ENCODE data around the gene ANKRD13A.
A peak's percentile ranks its signal among the peaks of the same experiment; 100 is the strongest.
"Not testable (repeated sequence)": the region's sequence is repeated elsewhere in the genome, so short reads cannot be mapped to it uniquely, and the experiment has no call there.

The ANKRD13A gene

GRCh38 chr12:109986236-109986635 lies 13.0 kb upstream of the ANKRD13A start:
- DNase-seq, result not testable (repeated sequence)

DNA sequence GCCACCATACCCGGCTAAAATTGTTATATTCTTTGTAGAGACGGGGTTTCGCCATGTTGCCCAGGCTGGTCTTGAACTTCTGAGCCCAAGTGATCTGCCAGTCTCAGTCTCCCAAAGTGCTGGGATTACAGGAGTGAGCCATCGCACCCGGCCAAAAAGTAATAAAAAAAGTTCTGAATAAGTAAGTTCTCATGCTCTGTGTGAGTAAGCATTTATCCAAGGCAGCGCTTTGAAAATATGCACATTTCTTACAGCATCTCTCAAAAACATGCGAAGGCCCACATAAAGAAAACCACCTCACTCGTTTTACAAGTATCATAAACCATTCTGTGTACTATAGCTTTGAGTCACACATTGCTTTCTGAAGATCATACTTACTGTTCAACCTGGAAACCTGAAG lies 11.6 kb upstream of the ANKRD13A start:
- no peak for DNase-seq

DNA sequence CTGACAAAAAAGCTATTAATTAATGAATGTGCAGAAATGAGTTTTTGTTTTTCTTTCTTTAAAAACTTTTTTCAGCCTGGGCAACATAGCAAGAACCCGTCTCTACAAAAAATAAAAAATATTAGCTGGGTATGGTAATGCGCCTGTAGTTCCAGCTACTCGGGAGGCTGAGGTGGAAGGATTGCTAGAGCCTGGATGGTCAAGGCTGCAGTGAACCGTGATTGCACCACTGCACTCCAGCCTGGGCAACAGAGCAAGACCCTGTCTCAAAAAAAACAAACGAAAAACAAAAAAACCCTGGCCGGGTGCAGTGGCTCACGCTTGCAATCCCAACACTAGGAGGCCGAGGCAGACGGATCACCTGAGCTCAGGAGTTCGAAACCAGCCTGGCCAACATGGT lies 11.0 kb upstream of the ANKRD13A start:
- no peak for DNase-seq

GRCh38 chr12:109988903-109989302 lies 10.3 kb upstream of the ANKRD13A start:
- DNase-seq, result no peak

DNA sequence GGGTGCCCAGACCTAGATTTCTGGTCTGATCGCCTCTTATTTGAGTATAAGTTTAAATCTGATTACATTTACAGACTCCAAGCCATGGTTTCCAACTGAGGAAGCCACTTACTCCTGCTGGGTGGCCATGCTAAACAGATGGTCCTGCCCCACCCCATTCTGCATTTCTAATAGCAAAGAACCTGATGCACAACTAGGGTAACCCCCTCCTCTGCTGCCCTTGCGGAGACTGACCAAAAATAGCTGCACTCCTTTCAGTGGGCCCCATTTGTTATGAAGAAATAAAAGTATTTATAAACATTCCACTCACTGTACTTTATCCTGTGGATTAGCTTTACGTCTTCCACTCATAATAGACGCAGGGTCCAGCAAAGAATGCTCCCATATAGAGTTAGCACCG lies 9.8 kb upstream of the ANKRD13A start:
- DNase-seq, result no peak

- DNase-seq, result no peak
Observed at GRCh38 chr12:109991586-109991985, 7.6 kb upstream of the ANKRD13A start.

DNA sequence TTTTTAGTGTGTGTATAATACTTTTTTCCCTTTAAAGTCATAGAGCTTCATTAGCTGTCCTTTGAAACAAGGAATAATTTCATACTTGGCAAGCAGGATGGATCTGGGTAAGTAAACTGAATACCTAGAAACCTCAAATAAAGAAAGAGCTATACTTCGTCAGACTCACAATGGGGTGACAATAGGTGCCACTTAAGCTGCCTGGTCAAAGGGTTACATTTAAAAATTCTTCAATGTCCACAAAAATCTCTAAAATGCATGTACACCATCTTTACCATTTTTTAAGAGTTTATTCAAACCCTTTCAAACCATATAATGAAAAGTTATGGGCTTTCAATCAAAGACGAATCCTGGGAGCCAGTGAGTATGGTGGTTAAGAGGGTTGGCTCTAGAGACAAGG lies 6.1 kb upstream of the ANKRD13A start:
- DNase-seq, result no peak

GRCh38 chr12:109994401-109995175 lies 4.6 kb upstream of the ANKRD13A start:
- no peak for DNase-seq

GRCh38 chr12:109995361-109995685 lies 3.9 kb upstream of the ANKRD13A start:
- no peak for DNase-seq

- DNase-seq, result peak; percentile 74
Observed at GRCh38 chr12:109995686-109996482, 3.3 kb upstream of the ANKRD13A start, which contains the start of gene GIT2. Gene GIT2 (minus strand): TSS chr12:109996368. CDS start chr12:109996224, 144 bp downstream.

DNA sequence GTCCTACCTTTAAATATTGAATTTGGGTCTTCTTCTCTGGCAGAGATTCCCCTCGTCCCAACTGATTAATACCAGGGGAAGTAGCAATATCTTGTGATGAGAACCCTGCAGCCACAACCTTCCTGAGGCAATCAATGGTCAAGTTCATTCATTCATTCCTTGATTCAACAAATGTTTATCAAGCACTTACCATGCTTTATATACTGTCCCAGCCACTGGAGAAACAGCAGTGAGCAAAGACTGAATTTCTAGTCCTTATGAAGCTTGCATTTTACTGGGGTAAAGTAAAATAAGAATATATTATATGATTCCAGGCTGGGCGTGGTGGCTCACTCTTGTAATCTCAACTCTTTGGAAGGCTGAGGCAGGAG lies 2.8 kb upstream of the ANKRD13A start:
- no peak for DNase-seq

GRCh38 chr12:109997393-109997792 lies 1.8 kb upstream of the ANKRD13A start:
- no peak for DNase-seq

DNA sequence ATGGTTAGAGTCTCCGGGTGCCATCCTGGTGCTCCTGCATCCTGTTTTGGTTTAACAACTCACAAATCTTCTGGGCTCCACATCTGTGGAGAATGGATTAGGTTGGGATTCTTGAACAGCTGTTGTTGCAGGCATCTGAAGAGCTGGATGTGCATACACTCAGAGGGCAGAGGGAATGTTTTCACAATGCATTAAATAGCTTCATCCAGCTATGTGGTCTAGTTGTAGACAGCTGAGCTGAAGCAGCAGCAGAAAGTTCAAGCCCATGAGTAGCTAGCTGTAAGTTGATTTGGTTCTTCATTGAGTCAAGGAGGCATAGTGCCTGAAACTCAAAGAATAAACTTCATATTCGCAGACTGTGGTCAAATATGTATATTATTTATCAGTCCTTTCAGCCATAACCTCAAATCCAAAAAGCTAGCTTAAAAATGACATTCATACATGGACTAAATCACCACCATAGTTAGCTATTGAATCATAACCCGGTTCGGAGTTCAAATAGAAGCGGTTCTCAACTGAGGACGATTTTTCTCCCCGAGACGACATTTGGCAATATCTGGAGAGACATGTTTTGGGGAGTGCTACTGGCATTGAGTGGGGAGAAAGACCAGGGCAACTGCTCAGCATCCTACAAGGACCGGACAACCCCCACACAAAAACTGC lies 858 bp upstream of the ANKRD13A start:
- no peak for DNase-seq

DNA sequence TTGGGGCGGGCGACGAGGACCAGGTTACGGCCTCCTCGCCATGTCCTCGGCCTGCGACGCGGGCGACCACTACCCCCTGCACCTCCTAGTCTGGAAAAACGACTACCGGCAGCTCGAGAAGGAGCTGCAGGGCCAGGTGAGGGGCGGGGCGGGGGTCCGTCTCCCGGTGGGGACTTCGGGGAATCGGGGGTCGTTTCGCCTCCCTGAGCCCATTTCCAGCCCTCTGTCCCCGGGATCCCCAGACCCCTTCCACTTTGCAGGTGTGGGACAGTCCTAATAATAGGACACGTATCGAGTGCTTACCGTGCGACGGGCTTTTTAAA lies 380 bp downstream of the ANKRD13A start:
- no peak for DNase-seq

DNA sequence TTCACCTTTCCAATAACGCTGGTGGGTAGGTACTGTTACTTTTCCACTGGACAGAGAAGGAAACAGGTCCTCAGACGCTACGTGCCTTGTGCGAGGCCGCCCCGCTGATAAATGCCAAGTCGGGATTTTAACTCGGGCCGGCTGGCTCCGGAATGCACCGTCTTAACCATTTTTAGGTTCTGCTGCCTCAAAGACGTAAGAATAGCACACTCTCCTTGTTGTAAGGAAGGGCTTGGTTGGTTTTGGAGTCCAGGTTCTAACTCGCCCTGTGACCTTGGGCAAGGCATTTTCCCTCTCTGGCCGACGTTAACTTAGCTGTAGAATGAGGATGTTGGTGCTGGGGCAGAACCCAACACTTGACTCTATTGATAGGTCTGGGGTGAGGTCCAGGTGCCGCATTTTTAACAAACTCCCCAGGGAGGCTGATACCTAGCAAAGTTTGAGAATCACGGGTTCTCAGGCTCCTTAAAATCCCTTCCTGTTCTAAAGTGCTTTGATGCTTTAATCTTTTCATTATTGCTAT lies 814 bp downstream of the ANKRD13A start:
- peak; percentile 46 for DNase-seq

DNA sequence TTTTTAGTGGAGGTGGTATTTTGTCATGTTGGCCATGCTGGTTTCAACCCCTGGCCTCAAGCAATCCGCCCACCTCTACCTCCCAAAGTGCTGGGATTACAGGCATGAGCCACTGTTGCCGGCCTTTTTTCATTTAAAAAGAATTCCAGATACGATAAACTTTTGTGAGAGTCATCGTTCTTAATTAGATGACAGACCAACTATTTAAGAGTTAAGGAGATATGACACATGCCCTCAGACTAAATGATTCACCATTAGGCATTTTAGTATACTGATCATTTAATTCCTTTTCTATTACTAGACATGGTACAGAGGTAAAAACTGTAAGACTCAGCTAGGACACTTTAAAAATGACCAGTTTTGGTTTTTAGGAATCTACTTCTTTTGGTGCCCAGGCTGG lies 2.4 kb downstream of the ANKRD13A start:
- peak; percentile 48 for DNase-seq

GRCh38 chr12:110002676-110003515 lies 3.7 kb downstream of the ANKRD13A start:
- peak; percentile 2 for DNase-seq

- no peak for DNase-seq
Observed at GRCh38 chr12:110004598-110004997, 5.4 kb downstream of the ANKRD13A start.

- DNase-seq, result no peak
Observed at GRCh38 chr12:110005319-110005973, 6.2 kb downstream of the ANKRD13A start.

- no peak for DNase-seq
Observed at GRCh38 chr12:110006115-110006514, 6.9 kb downstream of the ANKRD13A start.

DNA sequence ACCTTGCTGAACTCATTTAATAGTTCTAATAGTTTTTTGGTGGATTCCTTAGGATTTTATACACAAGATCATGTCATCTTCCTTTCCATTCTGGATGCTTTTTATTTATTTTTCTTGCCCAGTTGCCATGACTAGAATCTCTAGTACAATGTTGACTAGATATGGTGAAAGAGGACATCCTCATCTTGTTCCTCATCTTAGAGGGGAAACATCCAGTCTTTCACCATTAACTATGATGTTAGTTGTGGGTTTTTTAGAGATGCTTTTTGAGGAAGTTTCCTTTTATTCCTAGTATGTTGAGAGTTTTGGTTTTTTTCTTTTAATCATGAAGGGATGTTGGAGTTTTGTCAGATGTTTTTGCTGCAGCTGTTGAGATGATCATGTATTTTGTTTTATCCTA lies 8.7 kb downstream of the ANKRD13A start:
- no peak for DNase-seq

DNA sequence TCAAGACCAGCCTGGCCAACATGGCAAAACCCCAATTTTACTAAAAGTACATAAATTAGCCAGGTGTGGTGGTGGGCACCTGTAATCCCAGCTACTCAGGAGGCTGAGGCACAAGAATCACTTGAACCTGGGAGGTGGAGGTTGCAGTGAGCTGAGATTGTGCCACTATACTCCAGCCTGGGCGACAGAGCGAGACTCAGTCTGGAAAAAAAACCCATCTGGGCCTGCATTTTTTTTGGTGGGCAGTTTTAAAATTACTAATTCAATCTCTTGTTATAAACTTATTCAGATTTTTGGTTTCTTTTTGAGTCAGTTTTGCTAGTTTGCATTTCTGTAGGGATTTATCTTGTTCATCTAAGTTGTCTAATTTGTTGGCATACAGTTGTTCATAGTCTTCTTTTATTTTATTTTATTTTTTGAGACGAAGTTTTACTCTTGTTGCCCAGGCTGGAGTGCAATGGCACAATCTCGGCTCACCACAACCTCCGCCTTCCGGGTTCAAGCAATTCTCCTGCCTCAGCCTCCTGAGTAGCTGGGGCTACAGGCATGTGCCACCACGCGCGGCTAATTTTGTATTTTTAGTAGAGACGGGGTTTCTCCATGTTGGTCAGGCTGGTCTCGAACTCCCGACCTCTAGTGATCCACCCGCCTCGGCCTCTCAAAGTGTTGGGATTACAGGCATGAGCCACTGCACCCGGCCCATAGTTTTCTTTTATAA lies 9.6 kb downstream of the ANKRD13A start:
- not testable (repeated sequence) for DNase-seq

All from kidney glomerular epithelial cell (primary cell).